Activated T-helper 17 cell treated with anti-CD3 and anti-CD28 coated beads, Interleukin-2, amount 50 U/mL, for 72 hours (primary cell): ENCODE results near the gene ASCC1. TPM values are rescaled to one million over a fixed set of nuclear protein-coding genes. Genes with fewer than 3 reads are reported as not detected.
A peak's percentile ranks its signal among the peaks of the same experiment; 100 is the strongest.
"Not testable (repeated sequence)": the region's sequence is repeated elsewhere in the genome, so short reads cannot be mapped to it uniquely, and the experiment has no call there.

ENCODE experiments used
- ATAC-seq: fragments of 150-1000 bp; cut with Tn5 transposase; replicated peaks from 2 replicates; pipeline ENCODE4 v1.10.0; 2021; ENCODE audit warnings: mild to moderate bottlenecking, moderate library complexity
- H3K27ac Mint-ChIP-seq: one replicate; pipeline ENCODE4 v1.8.0; 2022; ENCODE audit warnings: mixed read lengths
- H3K27me3 Mint-ChIP-seq: one replicate; pipeline ENCODE4 v1.8.0; 2022; ENCODE audit warnings: mixed read lengths
- H3K36me3 Mint-ChIP-seq: one replicate; pipeline ENCODE4 v1.8.0; 2022; ENCODE audit warnings: low read depth, mild to moderate bottlenecking, mixed read lengths
- H3K4me1 Mint-ChIP-seq: one replicate; pipeline ENCODE4 v1.8.0; 2022; ENCODE audit warnings: mixed read lengths
- H3K4me3 Mint-ChIP-seq: one replicate; pipeline ENCODE4 v1.8.0; 2022; ENCODE audit warnings: mild to moderate bottlenecking, mixed read lengths
- H3K9me3 Mint-ChIP-seq: one replicate; pipeline ENCODE4 v1.8.0; 2022; ENCODE audit warnings: mixed read lengths
- total RNA-seq, 2 donors: library from RNA; stranded (reverse); gene quantifications; one replicate each; pipeline ENCODE4 v1.2.3, GENCODE V29; 2022

The ASCC1 gene
- total RNA-seq, 2 donors from 2014 or later = 44.0 to 48.6 TPM

DNA sequence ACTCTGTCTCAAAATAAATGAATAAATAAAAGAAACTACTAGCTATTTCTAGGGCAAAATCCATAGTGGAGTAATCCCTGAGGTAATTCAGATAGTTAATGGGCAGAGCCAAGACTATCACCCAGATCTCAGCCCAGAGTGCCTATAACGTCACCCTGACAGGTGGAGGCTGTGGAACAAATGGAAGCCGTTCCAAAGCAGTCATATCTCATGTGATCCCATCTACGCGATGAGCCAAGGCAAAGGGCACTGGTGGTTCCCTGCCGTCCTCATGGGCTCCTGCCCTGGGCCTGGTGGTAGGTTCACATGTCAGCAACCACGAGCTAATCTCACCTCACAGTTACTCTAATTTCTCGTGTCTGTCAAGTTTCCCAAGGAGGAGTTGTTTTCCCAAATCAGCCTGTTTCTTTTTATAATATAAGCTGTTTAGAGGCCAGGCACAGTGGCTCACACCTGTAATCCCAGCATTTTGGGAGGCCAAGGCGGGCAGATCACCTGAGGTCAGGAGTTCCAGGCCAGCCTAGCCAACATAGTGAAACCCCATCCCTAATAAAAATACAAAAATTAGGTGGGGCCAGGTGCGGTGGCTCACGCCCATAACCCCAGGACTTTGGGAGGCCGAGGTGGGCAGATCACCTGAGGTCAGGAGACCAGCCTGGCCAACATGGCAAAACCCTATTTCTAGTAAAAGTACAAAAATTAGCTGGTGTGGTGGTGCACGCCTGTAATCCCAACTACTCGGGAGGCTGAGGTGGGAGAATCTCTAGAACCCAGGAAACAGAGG, 22.5 kb upstream of the ASCC1 start:
- ATAC-seq = no peak

DNA sequence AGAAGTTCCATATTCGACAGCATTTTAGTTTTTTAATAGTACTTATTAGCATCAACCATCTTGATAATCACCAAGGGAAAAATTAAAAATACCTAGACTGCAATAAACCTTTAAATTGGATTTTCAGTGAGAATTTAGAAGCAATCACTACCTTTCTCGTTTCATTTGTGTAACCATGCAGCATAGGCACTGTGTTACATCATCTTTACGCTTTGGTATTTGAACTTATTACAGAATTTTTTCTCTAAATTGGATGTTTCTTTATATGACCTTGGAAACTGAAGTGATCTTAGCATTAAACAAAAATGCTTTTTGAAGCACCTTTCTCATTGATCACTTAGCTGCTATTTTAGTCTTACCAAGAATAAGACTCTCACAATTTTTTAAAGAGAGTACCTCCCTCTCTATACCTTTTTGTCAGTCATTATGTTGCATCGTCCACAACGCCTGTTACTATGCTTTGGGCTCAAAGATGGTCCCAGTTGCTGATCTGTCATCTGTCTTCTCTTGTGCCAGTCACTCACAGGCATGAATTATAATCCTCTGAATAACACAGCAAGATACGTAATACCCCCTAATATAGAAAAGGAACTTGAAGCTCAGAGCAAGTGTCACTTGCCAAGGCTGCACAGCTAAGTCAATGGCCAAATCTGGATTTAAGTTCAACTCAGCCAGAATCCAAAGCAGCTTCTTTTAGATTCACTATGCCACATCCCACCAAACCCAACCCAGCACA, 19.6 kb upstream of the ASCC1 start:
- Mint-ChIP-seq H3K9me3 (no peaks in the 10 kb centered on the region), H3K27me3 (no peaks in the 10 kb centered on the region), H3K4me3 (no peak overlapping the region), H3K36me3 (peaks cover 73% of the 10 kb centered on the region), H3K27ac (no peak overlapping the region), H3K4me1 (peaks cover 11% of the 10 kb centered on the region)
- no peak for ATAC-seq

More for the DNA sequence above, 22.5 kb upstream of the ASCC1 start:
- H3K27ac Mint-ChIP-seq = no peak overlapping the region
- H3K36me3 Mint-ChIP-seq = peaks cover 47% of the 10 kb centered on the region
- H3K9me3 Mint-ChIP-seq = no peaks in the 10 kb centered on the region
- no peaks in the 10 kb centered on the region for H3K27me3 Mint-ChIP-seq
- H3K4me1 Mint-ChIP-seq = peaks cover 20% of the 10 kb centered on the region
- H3K4me3 Mint-ChIP-seq = no peak overlapping the region

DNA sequence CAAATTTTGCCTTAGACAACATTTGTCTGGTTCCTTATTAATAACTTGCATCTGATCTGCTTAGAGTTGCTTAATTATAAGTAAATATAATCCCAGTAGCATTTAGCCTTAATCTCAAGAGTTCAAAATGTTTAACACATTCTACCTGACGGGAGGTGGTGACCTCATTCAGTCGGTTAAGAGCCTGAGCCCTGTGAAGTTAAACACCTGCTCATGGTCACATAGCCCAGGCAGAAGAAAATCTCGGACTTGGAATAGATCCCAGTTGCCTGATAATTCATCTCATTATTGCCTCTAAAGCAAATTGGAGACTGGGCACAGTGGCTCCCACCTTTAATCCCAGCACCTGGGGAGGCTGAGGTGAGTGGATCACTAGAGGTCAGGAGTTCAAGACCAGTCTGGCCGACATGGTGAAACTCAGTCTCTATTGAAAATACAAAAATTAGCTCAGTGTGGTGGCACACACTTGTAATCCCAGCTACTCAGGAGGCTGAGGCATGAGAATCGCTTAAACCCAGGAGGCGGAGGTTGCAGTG, 18.6 kb upstream of the ASCC1 start:
- no peaks in the 10 kb centered on the region for H3K27me3 Mint-ChIP-seq
- peaks cover 11% of the 10 kb centered on the region for H3K4me1 Mint-ChIP-seq
- ATAC-seq = no peak
- no peak overlapping the region for H3K27ac Mint-ChIP-seq
- H3K36me3 Mint-ChIP-seq = peaks cover 84% of the 10 kb centered on the region
- no peak overlapping the region for H3K4me3 Mint-ChIP-seq
- H3K9me3 Mint-ChIP-seq = no peaks in the 10 kb centered on the region

DNA sequence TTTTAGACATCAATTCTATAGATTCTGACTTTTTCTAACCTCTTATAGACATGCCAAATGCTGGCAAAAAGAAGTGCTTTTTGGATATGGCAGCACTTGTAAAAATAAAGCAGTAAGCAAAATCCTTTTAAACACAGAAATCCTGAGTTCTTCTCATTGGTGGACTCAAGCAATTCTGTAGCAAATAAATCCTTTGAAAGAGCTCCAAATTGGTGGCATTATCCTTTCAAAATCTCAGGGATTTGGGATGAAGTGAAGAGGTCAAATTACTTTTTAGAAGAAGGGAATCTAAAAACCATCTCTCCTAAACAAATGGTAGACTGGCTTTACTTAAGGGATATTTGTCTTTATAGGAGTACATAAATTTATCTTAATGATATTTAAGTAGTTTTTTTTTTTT, 17.5 kb upstream of the ASCC1 start:
- no peak overlapping the region for H3K4me3 Mint-ChIP-seq
- H3K27ac Mint-ChIP-seq = no peak overlapping the region
- H3K36me3 Mint-ChIP-seq = peaks cover 94% of the 10 kb centered on the region
- ATAC-seq = no peak
- H3K9me3 Mint-ChIP-seq = no peaks in the 10 kb centered on the region
- H3K27me3 Mint-ChIP-seq = no peaks in the 10 kb centered on the region
- peaks cover 11% of the 10 kb centered on the region for H3K4me1 Mint-ChIP-seq

DNA sequence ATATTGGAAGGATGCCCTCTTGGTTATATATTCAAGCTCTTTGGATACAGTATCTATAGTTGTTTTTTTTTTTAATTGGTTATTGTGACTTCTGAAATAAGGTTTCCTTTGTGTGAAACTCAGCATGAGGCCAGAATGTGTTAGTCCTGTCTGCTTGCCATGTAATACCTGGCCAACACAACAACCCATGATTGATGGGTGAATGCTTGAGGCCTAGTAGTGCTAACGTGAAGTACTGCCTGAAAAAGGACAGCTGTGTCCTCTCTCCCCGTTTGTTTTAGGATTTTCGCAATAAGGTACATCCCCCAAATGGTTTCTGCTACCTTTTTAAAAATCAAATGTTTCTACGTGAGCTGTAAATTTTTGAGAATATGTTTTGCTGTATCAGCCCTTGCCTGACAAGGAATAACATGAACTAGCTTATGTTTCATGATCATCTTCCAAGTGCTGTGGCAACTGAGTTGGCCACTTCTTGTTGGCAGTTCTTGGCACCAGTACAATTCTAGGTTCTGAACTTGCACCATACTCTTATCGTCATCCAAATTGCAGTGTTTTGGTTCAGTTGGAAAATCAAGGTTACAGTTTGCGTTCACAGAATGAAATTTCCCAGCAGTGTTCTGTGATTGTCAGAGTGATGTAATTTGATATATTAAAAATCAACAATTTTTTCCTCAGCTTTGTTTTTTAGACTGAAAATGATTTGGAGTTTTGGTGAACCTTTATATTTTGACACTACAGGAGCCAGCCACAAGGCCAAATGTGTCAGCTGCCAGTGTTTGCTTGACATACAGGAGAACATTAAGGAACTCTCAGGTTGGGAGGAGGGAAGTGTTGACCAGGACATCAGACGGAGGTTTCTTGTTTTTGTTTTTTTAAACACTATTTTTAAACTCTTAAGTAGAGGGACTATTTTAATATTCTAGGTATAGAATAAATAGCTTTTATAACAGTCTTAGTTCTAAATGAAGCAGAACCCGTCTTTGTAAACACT, 13.5 kb upstream of the ASCC1 start:
- no peaks in the 10 kb centered on the region for H3K27me3 Mint-ChIP-seq
- no peak for ATAC-seq
- no peak overlapping the region for H3K4me3 Mint-ChIP-seq
- H3K9me3 Mint-ChIP-seq = no peaks in the 10 kb centered on the region
- peaks cover 84% of the 10 kb centered on the region for H3K36me3 Mint-ChIP-seq
- H3K4me1 Mint-ChIP-seq = peaks cover 16% of the 10 kb centered on the region
- H3K27ac Mint-ChIP-seq = peak overlapping the region; percentile 48

DNA sequence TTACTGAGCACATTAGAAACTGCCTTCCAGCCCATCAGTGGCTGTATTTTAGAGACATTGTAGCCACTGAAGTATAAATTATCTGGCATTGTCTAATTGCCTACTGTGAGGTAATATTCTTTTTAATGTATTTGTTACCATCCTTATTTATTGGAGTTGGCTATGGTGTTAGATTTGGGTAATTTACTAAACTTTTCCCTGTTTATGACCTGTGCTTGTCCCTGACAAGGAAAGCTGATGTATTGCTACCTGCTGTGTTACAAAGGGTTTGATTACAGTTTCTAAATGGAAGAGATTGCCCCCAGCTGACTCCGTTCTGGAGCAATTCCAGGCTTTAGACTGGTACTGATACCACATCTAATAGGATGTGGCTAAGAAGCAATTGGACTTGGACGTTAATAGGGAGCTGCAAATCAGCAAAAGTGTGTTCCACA, 12.3 kb upstream of the ASCC1 start:
- H3K9me3 Mint-ChIP-seq = no peaks in the 10 kb centered on the region
- no peak for ATAC-seq
- H3K4me3 Mint-ChIP-seq = no peak overlapping the region
- no peaks in the 10 kb centered on the region for H3K27me3 Mint-ChIP-seq
- peaks cover 84% of the 10 kb centered on the region for H3K36me3 Mint-ChIP-seq
- peak overlapping the region; percentile 67 for H3K27ac Mint-ChIP-seq
- peaks cover 23% of the 10 kb centered on the region for H3K4me1 Mint-ChIP-seq

DNA sequence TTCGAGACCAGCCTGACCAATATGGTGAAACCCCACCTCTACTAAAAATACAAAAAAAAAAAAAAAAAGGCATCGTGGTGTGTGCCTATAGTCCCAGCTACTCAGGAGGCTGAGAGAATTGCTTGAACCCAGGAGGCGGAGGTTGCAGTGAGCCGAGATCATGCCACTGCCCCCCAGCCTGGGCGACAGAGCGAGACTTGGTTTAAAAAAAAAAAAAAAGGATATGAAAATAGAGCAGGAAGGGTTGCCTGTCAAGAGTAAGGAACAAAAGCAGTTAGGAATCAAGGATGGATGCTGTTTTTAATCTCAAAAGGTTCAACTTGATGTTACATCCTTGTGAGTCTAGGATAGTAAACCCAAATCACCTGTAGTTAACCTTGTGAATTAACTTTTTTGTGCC, 11.8 kb upstream of the ASCC1 start:
- H3K36me3 Mint-ChIP-seq = peaks cover 84% of the 10 kb centered on the region
- no peak overlapping the region for H3K4me3 Mint-ChIP-seq
- peaks cover 26% of the 10 kb centered on the region for H3K4me1 Mint-ChIP-seq
- no peaks in the 10 kb centered on the region for H3K27me3 Mint-ChIP-seq
- no peak for ATAC-seq
- H3K9me3 Mint-ChIP-seq = no peaks in the 10 kb centered on the region
- no peak overlapping the region for H3K27ac Mint-ChIP-seq

DNA sequence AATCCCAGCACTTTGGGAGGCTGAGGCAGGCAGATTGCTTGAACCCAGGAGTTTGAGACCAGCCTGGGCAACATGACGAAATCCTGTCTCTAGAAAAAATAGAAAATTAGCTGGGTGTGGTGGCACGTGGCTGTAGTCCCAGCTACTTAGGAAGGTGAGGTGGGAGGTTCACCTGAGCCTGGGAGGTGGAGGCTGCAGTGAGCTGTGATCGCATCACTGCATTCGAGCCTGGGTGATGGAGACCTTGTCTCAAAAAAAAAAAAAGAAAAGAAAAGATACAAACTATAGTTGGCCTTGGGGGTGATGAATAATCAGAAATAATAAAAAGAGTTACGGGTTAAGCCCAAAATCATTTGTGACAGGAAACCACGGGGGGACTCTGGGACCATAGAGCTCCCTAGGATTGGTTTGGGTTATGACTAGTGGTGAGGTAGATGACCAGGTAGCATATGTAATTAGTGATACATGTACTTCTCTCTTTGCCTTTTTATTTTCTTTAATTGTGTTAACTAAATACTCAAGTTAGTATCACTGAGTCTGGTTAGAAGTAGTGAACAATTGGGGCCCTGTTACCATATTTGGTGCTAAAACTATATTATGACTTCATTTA, 10.4 kb upstream of the ASCC1 start:
- peaks cover 78% of the 10 kb centered on the region for H3K36me3 Mint-ChIP-seq
- peak overlapping the region; percentile 40 for H3K4me3 Mint-ChIP-seq
- ATAC-seq = peak; percentile 45
- H3K4me1 Mint-ChIP-seq = peaks cover 29% of the 10 kb centered on the region
- H3K27me3 Mint-ChIP-seq = no peaks in the 10 kb centered on the region
- H3K27ac Mint-ChIP-seq = peak overlapping the region; percentile 86
- H3K9me3 Mint-ChIP-seq = no peaks in the 10 kb centered on the region

DNA sequence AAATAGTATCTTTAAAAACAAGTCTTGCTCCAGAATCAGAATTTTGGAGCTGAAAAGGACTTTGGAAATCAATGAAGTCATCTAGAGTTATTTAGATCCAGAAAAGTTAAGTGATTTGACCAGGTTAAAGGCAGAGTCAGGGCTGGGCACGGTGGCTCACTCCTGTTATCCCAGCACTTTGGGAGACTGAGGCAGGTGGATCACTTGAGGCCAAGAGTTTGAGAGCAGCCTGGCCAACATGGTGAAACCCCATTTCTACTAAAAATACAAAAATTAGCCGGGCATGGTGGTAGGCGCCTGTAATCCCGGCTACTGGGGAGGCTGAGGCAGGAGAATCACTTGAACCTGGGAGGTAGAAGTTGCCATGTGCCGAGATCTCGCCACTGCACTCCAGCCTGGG, 8.1 kb upstream of the ASCC1 start:
- Mint-ChIP-seq H3K4me1 (peaks cover 19% of the 10 kb centered on the region), H3K36me3 (peaks cover 74% of the 10 kb centered on the region)
- ATAC-seq = not testable (repeated sequence)

DNA sequence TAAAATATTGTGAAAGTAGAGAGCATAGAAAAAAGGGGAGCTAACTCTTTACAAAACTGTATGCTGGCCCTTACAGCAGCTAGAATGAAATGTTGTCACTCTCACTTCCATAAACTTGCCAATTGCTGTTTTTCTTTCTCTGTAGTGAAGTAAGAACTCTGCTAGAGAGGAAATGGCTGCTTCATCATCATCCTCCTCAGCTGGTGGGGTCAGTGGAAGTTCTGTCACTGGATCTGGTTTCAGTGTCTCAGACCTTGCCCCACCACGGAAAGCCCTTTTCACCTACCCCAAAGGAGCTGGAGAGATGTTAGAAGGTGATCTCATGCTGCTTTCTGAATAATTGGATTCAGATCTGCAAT, 7.6 kb upstream of the ASCC1 start:
- peak; percentile 77 for ATAC-seq
- peaks cover 74% of the 10 kb centered on the region for H3K36me3 Mint-ChIP-seq
- H3K27ac Mint-ChIP-seq = peak overlapping the region; percentile 82
- no peaks in the 10 kb centered on the region for H3K27me3 Mint-ChIP-seq
- H3K4me1 Mint-ChIP-seq = peaks cover 22% of the 10 kb centered on the region
- H3K4me3 Mint-ChIP-seq = peak overlapping the region; percentile 65
- H3K9me3 Mint-ChIP-seq = no peaks in the 10 kb centered on the region

More for the DNA sequence above, 8.1 kb upstream of the ASCC1 start:
- H3K27ac Mint-ChIP-seq = peak overlapping the region; percentile 82
- not testable (repeated sequence) for H3K9me3 Mint-ChIP-seq, H3K27me3 Mint-ChIP-seq
- peak overlapping the region; percentile 65 for H3K4me3 Mint-ChIP-seq

DNA sequence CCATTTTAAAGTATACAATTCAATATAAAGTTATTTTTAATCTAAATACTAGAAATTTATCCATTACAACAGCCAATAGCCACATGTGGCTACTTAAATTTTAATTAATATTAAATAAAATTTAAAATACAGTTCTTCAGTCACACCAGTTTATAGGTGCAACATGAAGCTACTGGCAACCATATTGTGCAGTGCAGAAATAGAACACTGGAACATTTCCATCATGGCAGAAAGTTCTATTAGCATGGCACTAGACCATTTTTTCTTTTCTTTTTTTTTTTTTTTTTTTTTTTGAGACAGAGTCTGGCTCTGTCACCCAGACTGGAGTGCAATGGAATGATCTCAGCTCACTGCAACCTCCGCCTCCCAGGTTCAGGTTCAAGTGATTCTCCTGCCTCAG, 5.2 kb upstream of the ASCC1 start:
- H3K9me3 Mint-ChIP-seq = no peaks in the 10 kb centered on the region
- no peaks in the 10 kb centered on the region for H3K27me3 Mint-ChIP-seq
- no peak overlapping the region for H3K4me3 Mint-ChIP-seq
- H3K27ac Mint-ChIP-seq = no peak overlapping the region
- peaks cover 17% of the 10 kb centered on the region for H3K4me1 Mint-ChIP-seq
- peaks cover 77% of the 10 kb centered on the region for H3K36me3 Mint-ChIP-seq
- ATAC-seq = no peak

DNA sequence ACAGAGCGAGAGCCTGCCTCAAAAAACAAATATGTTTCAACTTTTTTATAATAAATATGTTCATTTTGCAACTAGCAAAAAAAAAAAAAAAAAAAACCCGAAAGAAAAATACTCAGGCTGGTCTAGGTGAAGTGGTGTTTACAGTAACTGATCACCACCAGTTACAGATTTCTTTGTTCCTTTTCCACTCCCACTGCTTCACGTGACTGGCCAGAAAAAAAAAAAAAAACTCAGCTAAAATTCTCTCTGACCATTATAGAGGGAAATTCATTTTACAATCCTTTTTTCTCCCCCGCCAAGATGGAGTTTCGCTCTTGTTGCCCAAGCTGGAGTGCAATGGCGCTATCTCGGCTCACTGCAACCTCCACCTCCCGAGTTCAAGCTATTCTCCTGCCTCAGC, 4.6 kb upstream of the ASCC1 start:
- peaks cover 80% of the 10 kb centered on the region for H3K36me3 Mint-ChIP-seq
- H3K27ac Mint-ChIP-seq = no peak overlapping the region
- peaks cover 17% of the 10 kb centered on the region for H3K4me1 Mint-ChIP-seq
- no peak overlapping the region for H3K4me3 Mint-ChIP-seq
- no peaks in the 10 kb centered on the region for H3K27me3 Mint-ChIP-seq
- ATAC-seq = no peak
- no peaks in the 10 kb centered on the region for H3K9me3 Mint-ChIP-seq

DNA sequence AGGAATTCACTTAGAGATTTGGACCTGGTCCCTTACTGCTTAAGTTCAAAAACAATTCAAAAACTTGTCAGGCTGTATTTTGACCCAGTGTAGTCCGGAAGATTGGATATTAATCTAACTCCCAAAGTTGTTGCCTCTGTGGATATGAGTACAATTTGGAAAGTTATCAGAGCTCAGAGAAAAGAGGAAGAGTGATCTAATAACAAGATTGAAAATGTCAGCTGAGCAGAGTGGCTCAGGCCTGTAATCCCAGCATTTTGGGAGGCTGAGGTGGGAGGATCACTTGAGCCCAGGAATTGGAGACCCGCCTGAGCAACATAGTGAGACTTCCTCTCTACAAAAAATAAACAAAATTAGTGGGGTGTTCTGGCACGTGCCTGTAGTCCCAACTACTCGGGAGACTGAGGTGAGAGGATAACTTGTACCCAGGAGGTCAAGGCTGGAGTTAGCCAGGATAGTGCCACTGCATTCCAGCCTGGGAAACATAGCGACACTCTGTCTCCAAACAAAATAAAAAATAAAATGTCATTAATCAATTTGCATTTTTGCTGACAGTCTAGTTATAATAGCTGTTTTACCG, 3.2 kb upstream of the ASCC1 start:
- peaks cover 17% of the 10 kb centered on the region for H3K4me1 Mint-ChIP-seq

More for the DNA sequence above, 3.2 kb upstream of the ASCC1 start:
- ATAC-seq = no peak
- Mint-ChIP-seq H3K27ac (peak overlapping the region; percentile 95), H3K9me3 (no peaks in the 10 kb centered on the region), H3K4me3 (peak overlapping the region; percentile 94), H3K36me3 (peaks cover 76% of the 10 kb centered on the region), H3K27me3 (no peaks in the 10 kb centered on the region)
